Endothelial cell of umbilical vein (primary cell): Measurements from ENCODE around the gene GIMAP8. TPM values are rescaled to one million over a fixed set of nuclear protein-coding genes. Genes with fewer than 3 reads are reported as not detected.

Experiments used
- BruUV-seq: library from RNA; stranded (reverse); fragments of 400-500 nt; replicated peaks from 2 replicates; lab custom pipeline; 2021; lab: Mats Ljungman, UMichigan
- CTCF ChIA-PET: fragments of 300-600, 350-600 bp; sonication (Branson Sonifier 250); formaldehyde crosslinking; loops from one replicate; lab custom pipeline; 2021; ENCODE audit warnings: antibody characterized with exemption, inconsistent platforms; lab: Charles Lee
- POLR2A ChIA-PET: fragments of 300-600, 350-600 bp; sonication (Branson Sonifier 250); formaldehyde crosslinking; loops from one replicate; lab custom pipeline; 2021; ENCODE audit warnings: antibody characterized with exemption, inconsistent platforms; lab: Charles Lee
- DNase-seq: peaks from one replicate; pipeline ENCODE4 v3.0.0-alpha.2; 2011; ENCODE audit warnings: low read depth, low spot score
- FAIRE-seq: peaks from 2 replicates; lab custom pipeline; 2011; peaks lifted over from hg19 to GRCh38; lab: Jason Lieb, UNC
- H2AFZ ChIP-seq: 2 replicates; pipeline ENCODE4 v1.6.0; 2012; ENCODE audit warnings: low read depth, low read length, control low read depth, inconsistent platforms
- H3K27ac ChIP-seq: 2 replicates; pipeline ENCODE4 v1.5.1; 2011; ENCODE audit warnings: low read depth, mild to moderate bottlenecking, control low read depth, low read length, moderate library complexity; ENCODE audit not compliant: insufficient read depth
- H3K27me3 ChIP-seq, 2 experiments: 2 replicates each; pipeline versions ENCODE4 v1.6.0 to v1.6.1; 2011; ENCODE audit warnings: low read length in 2 of 2, mixed read lengths in 1 of 2; ENCODE audit not compliant: control insufficient read depth in 2 of 2, insufficient read depth in 2 of 2
- H3K36me3 ChIP-seq, 2 experiments: 2 replicates in 1 of 2; 3 replicates in 1 of 2; pipeline ENCODE4 v1.5.1; 2011; ENCODE audit warnings: low read length in 2 of 2, mild to moderate bottlenecking in 1 of 2, moderate library complexity in 1 of 2; ENCODE audit not compliant: control insufficient read depth in 2 of 2, insufficient read depth in 2 of 2; ENCODE audit errors: extremely low read depth in 1 of 2
- H3K4me1 ChIP-seq: 3 replicates; pipeline ENCODE4 v1.5.1; 2011; ENCODE audit warnings: mild to moderate bottlenecking, low read length; ENCODE audit not compliant: control insufficient read depth, insufficient read depth; ENCODE audit errors: extremely low read depth
- H3K4me2 ChIP-seq: 2 replicates; pipeline ENCODE4 v1.6.1; 2011; ENCODE audit warnings: low read length, control low read depth, mixed read lengths; ENCODE audit not compliant: insufficient read depth
- H3K4me3 ChIP-seq, 3 experiments: fragments of 200-600 bp in 1 of 3; sonication (generic), shearing (Covaris generic) in 1 of 3; replicated peaks in 1 of 3; 2 replicates each; pipeline ENCODE4 v1.5.1; 2011 to 2016; ENCODE audit warnings: control low read depth in 3 of 3, low read length in 3 of 3, mild to moderate bottlenecking in 2 of 3, inconsistent platforms in 1 of 3, low read depth in 1 of 3, moderate library complexity in 1 of 3; ENCODE audit not compliant: insufficient read depth in 1 of 3
- H3K79me2 ChIP-seq: 2 replicates; pipeline ENCODE4 v1.6.0; 2012; ENCODE audit warnings: low read length, inconsistent platforms; ENCODE audit not compliant: control insufficient read depth, insufficient read depth
- H3K9ac ChIP-seq: replicated peaks from 2 replicates; pipeline ENCODE3; 2011; ENCODE audit warnings: low read length, control low read depth; ENCODE audit not compliant: insufficient read depth; ENCODE audit errors: extremely low read depth
- H3K9me1 ChIP-seq: replicated peaks from 3 replicates; pipeline ENCODE4 v1.6.0; 2011; ENCODE audit warnings: mild to moderate bottlenecking, low read length; ENCODE audit not compliant: control insufficient read depth, insufficient read depth; ENCODE audit errors: extremely low read depth
- H3K9me3 ChIP-seq: replicated peaks from 2 replicates; pipeline ENCODE4 v1.5.1; 2012; ENCODE audit warnings: low read length, inconsistent platforms; ENCODE audit not compliant: control insufficient read depth, insufficient read depth
- H4K20me1 ChIP-seq: replicated peaks from 2 replicates; pipeline ENCODE3; 2011; ENCODE audit warnings: mild to moderate bottlenecking, low read length; ENCODE audit not compliant: control insufficient read depth, insufficient read depth; ENCODE audit errors: extremely low read depth
- EZH2 ChIP-seq: IDR thresholded peaks from 2 replicates; pipeline ENCODE4 v1.6.1; 2012; ENCODE audit warnings: borderline replicate concordance, low read depth, mild to moderate bottlenecking, moderate library complexity, low read length, inconsistent platforms; ENCODE audit not compliant: severe bottlenecking
- FOS ChIP-seq: IDR thresholded peaks from 2 replicates; pipeline ENCODE4 v1.6.1; 2011; ENCODE audit warnings: mild to moderate bottlenecking, low read length, moderate library complexity, borderline replicate concordance; ENCODE audit not compliant: insufficient read depth
- GATA2 ChIP-seq: IDR thresholded peaks from 2 replicates; pipeline ENCODE4 v1.7.0; 2011; ENCODE audit warnings: low read depth, mild to moderate bottlenecking, moderate library complexity, mixed read lengths, low read length; ENCODE audit not compliant: insufficient read length, insufficient read depth
- JUN ChIP-seq: IDR thresholded peaks from 2 replicates; pipeline ENCODE4 v1.6.1; 2011; ENCODE audit warnings: borderline replicate concordance, low read depth; ENCODE audit not compliant: insufficient read length, insufficient read depth
- MYC ChIP-seq: IDR thresholded peaks from one replicate; pipeline ENCODE4 v1.6.1; 2011; ENCODE audit warnings: mild to moderate bottlenecking, low read depth, low read length
- POLR2A ChIP-seq: IDR thresholded peaks from 2 replicates; pipeline ENCODE4 v1.6.1; 2012; ENCODE audit warnings: low read depth, mild to moderate bottlenecking, control low read depth, low read length
- POLR2AphosphoS5 ChIP-seq: IDR thresholded peaks from 2 replicates; pipeline ENCODE4 v1.6.1; 2012; ENCODE audit warnings: low read depth, mild to moderate bottlenecking, control low read depth, low read length, moderate library complexity; ENCODE audit not compliant: insufficient read depth
- dilution Hi-C: fragments of 300-500 bp; cut with MboI; formaldehyde crosslinking; loops from one replicate; pipeline ENCODE4 v1.15.0; 2019; ENCODE audit warnings: low sequenced_read_pairs; ENCODE audit not compliant: extremely low pct_ligation_motif_present
- intact Hi-C: fragments of 100-400 bp; cut with micrococcal nuclease; formaldehyde crosslinking; loops from one replicate; pipeline ENCODE4 v1.10.0; 2022
- polyA plus RNA-seq, 4 experiments: library from polyadenylated mRNA; depleted of rRNA in 3 of 4; stranded (reverse) in 3 of 4; unstranded in 1 of 4; fragments of >200 nt; gene quantifications; 2 replicates each; pipeline versions ENCODE4 v1.2.1 to v1.2.3, GENCODE V29; 2011 to 2012; ENCODE audit warnings: missing spikeins in 1 of 4
- total RNA-seq: library from RNA; stranded (reverse); gene quantifications from 2 replicates; pipeline ENCODE4 v1.2.3, GENCODE V29; 2021
- TF ChIP-seq, protein P1 (sequence below), 2 donors: IDR thresholded peaks; 1 replicate in 1 of 2; 2 replicates in 1 of 2; pipeline ENCODE4 v1.5.1; 2011; ENCODE audit warnings: low read length in 2 of 2, mild to moderate bottlenecking in 2 of 2, moderate library complexity in 2 of 2, control low read depth in 1 of 2, inconsistent platforms in 1 of 2, low read depth in 1 of 2; ENCODE audit not compliant: insufficient read depth in 1 of 2; ENCODE audit errors: extremely low read depth in 1 of 2
- TF ChIP-seq, protein P2 (sequence below): IDR thresholded peaks from 2 replicates; pipeline ENCODE4 v1.6.1; 2011; ENCODE audit not compliant: insufficient read depth, insufficient read length

The GIMAP8 gene
- total and polyA plus RNA-seq, 2 donors (not counting 3 experiments of a cell fraction or from before 2014, with no cell fraction given) = 32.2 to 71.8 TPM

GRCh38 chr7:150402671-150403321, 47.6 kb upstream of the GIMAP8 start:
- Histone ChIP-seq H3K4me3 (no peak overlapping the region), H3K79me2 (no peaks in the 10 kb centered on the region), H3K36me3 (peaks cover 0 to 8% of the 10 kb centered on the region in 2 experiments), H3K9me3 (no peaks in the 10 kb centered on the region), H4K20me1 (no peaks in the 10 kb centered on the region), H3K4me1 (peaks cover 15% of the 10 kb centered on the region), H3K4me2 (no peak overlapping the region), H3K9ac (no peak overlapping the region), H3K9me1 (no peaks in the 10 kb centered on the region), H3K27me3 (no peaks in the 10 kb centered on the region), H2AFZ (no peak overlapping the region), H3K27ac (no peak overlapping the region)
- FAIRE-seq = no peak
- POLR2A ChIA-PET = no interaction called here
- DNase-seq = no peak
- dilution Hi-C loops = no loop called here
- no TSS peak for BruUV-seq
- CTCF ChIA-PET = interaction anchor here (0.7 to 1.6 kb wide), 3 partner anchors 10 to 25 kb away, joined by 3 to 7 read pairs (median 4); no protein-coding TSS in a partner anchor
- intact Hi-C loops = no loop called here
- TF ChIP-seq EZH2 (no peak), POLR2A (no peak), JUN (no peak), FOS (no peak), MYC (no peak), POLR2AphosphoS5 (no peak), GATA2 (no peak)
- TF ChIP-seq, protein P1, sequence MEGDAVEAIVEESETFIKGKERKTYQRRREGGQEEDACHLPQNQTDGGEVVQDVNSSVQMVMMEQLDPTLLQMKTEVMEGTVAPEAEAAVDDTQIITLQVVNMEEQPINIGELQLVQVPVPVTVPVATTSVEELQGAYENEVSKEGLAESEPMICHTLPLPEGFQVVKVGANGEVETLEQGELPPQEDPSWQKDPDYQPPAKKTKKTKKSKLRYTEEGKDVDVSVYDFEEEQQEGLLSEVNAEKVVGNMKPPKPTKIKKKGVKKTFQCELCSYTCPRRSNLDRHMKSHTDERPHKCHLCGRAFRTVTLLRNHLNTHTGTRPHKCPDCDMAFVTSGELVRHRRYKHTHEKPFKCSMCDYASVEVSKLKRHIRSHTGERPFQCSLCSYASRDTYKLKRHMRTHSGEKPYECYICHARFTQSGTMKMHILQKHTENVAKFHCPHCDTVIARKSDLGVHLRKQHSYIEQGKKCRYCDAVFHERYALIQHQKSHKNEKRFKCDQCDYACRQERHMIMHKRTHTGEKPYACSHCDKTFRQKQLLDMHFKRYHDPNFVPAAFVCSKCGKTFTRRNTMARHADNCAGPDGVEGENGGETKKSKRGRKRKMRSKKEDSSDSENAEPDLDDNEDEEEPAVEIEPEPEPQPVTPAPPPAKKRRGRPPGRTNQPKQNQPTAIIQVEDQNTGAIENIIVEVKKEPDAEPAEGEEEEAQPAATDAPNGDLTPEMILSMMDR (IDR thresholded peaks at IDR 0.05; ENCODE audit: extremely low read depth in 1 of 2, insufficient read depth in 1 of 2, low read depth in 1 of 2, low read length in 2 of 2) = no peak
- TF ChIP-seq, protein P2, sequence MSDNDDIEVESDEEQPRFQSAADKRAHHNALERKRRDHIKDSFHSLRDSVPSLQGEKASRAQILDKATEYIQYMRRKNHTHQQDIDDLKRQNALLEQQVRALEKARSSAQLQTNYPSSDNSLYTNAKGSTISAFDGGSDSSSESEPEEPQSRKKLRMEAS = no peak
